OCI-LY7 (cell line): ENCODE results near the gene SPRR2G. TPM values are rescaled to one million over a fixed set of nuclear protein-coding genes. Genes with fewer than 3 reads are reported as not detected.
"Not testable (repeated sequence)": the region's sequence is repeated elsewhere in the genome, so short reads cannot be mapped to it uniquely, and the experiment has no call there.

Experiments used
- BruUV-seq: library from RNA; stranded (reverse); fragments of 400-500 nt; replicated peaks from 2 replicates; lab custom pipeline; 2021; lab: Mats Ljungman, UMichigan
- CTCF ChIA-PET: fragments of 300-600 bp; sonication (Branson Sonifier 250); formaldehyde crosslinking; loops from one replicate; lab custom pipeline; 2022; ENCODE audit warnings: antibody characterized with exemption; ENCODE audit not compliant: unreplicated experiment; lab: Charles Lee
- POLR2A ChIA-PET: fragments of 300-600 bp; sonication (Branson Sonifier 250); formaldehyde crosslinking; loops from one replicate; lab custom pipeline; 2022; ENCODE audit warnings: antibody characterized with exemption; lab: Charles Lee
- DNase-seq: peaks from one replicate; pipeline ENCODE4 v3.0.0-alpha.2; 2015; ENCODE audit warnings: low spot score
- H2AFZ ChIP-seq: fragments of 200-600 bp; sonication (generic), shearing (Covaris generic); 2 replicates; pipeline ENCODE4 v1.6.1; 2014; ENCODE audit warnings: mild to moderate bottlenecking, antibody characterized with exemption, low read length, moderate library complexity
- H3K27ac ChIP-seq: fragments of 200-600 bp; sonication (generic); 2 replicates; pipeline ENCODE4 v1.5.1; 2014; ENCODE audit warnings: mixed run types, low read depth, mild to moderate bottlenecking, moderate library complexity, low read length, inconsistent platforms; ENCODE audit not compliant: poor library complexity, severe bottlenecking
- H3K36me3 ChIP-seq: fragments of 200-600 bp; sonication (generic); 2 replicates; pipeline ENCODE4 v1.6.1; 2014; ENCODE audit warnings: mild to moderate bottlenecking, antibody characterized with exemption, low read length, moderate library complexity, mixed read lengths; ENCODE audit not compliant: insufficient read depth
- H3K4me1 ChIP-seq: fragments of 200-600 bp; sonication (generic); 2 replicates; pipeline ENCODE4 v1.5.1; 2014; ENCODE audit warnings: mild to moderate bottlenecking, low read length; ENCODE audit not compliant: insufficient read depth, poor library complexity, severe bottlenecking
- H3K4me2 ChIP-seq: fragments of 200-600 bp; sonication (generic); 2 replicates; pipeline ENCODE4 v1.6.1; 2014; ENCODE audit warnings: mild to moderate bottlenecking, low read length
- H3K4me3 ChIP-seq: fragments of 200-600 bp; sonication (generic); 2 replicates; pipeline ENCODE4 v1.5.1; 2014; ENCODE audit warnings: mild to moderate bottlenecking, low read depth, low read length; ENCODE audit not compliant: poor library complexity, severe bottlenecking
- H3K79me2 ChIP-seq: fragments of 200-600 bp; sonication (generic); 2 replicates; pipeline ENCODE4 v1.6.1; 2016; ENCODE audit warnings: low read depth, mild to moderate bottlenecking, low read length, moderate library complexity, mixed read lengths; ENCODE audit not compliant: insufficient read depth
- H3K9me2 ChIP-seq: fragments of 200-600 bp; sonication (generic); 2 replicates; pipeline ENCODE4 v1.6.1; 2016; ENCODE audit warnings: mild to moderate bottlenecking, low read length, mixed read lengths; ENCODE audit not compliant: insufficient read depth
- H3K9me3 ChIP-seq: fragments of 200-600 bp; sonication (generic); 2 replicates; pipeline ENCODE4 v1.6.1; 2014; ENCODE audit warnings: mild to moderate bottlenecking, mixed run types, low read length, mixed read lengths
- H4K20me1 ChIP-seq: fragments of 200-600 bp; sonication (generic); 2 replicates; pipeline ENCODE4 v1.6.1; 2014; ENCODE audit warnings: mild to moderate bottlenecking, antibody characterized with exemption, low read length, moderate library complexity, mixed read lengths; ENCODE audit not compliant: insufficient read depth
- EZH2phosphoT487 ChIP-seq: fragments of 200-600 bp; sonication (generic); IDR thresholded peaks from 2 replicates; pipeline ENCODE4 v1.6.1; 2018; ENCODE audit warnings: low read depth, borderline replicate concordance, mild to moderate bottlenecking, mixed run types, antibody characterized with exemption, low read length, moderate library complexity, mixed read lengths
- intact Hi-C: fragments of 100-400 bp; cut with micrococcal nuclease; formaldehyde crosslinking; loops from one replicate; pipeline ENCODE4 v1.10.0; 2022; ENCODE audit not compliant: unreplicated experiment
- total RNA-seq, 2 experiments: library from RNA; depleted of rRNA in 1 of 2; stranded (reverse); fragments of >200 nt in 1 of 2; shearing (Covaris generic) in 1 of 2; gene quantifications; 2 replicates each; pipeline ENCODE4 v1.2.3, GENCODE V29; 2014 to 2022
- TF ChIP-seq, protein P1 (sequence below): fragments of 200-600 bp; sonication (generic); conservative IDR thresholded peaks from 2 replicates; pipeline ENCODE4 v1.5.1; 2014; ENCODE audit warnings: mild to moderate bottlenecking, antibody characterized with exemption, low read length, moderate library complexity, mixed read lengths

The SPRR2G gene
- total RNA-seq, 2 experiments from 2014 or later: not detected

DNA sequence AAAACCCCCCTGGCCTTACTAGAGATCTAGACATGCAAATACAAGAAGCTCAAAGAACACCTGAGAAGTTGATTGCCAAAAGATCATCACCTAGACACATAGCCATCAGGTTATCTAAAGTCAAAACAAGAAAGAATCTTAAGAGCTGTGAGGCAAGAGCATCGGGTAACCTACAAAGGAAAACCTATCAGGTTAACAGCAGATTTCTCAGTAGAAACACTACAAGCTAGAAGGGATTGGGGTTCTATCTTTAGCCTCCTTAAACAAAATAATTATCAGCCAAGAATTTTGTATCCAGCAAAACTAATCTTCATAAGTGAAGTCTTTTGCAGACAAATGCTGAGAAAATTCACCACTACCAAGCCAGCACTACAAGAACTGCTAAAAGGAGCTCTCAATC, 25.2 kb downstream of the SPRR2G start:
- no TSS peak for BruUV-seq
- no peak overlapping the region for H3K27ac ChIP-seq
- CTCF ChIA-PET: no interaction called here
- H2AFZ ChIP-seq: no peak overlapping the region
- no peaks in the 10 kb centered on the region for H3K4me1 ChIP-seq
- H3K79me2 ChIP-seq: no peaks in the 10 kb centered on the region
- no peak for TF ChIP-seq EZH2phosphoT487
- TF ChIP-seq, protein P1, sequence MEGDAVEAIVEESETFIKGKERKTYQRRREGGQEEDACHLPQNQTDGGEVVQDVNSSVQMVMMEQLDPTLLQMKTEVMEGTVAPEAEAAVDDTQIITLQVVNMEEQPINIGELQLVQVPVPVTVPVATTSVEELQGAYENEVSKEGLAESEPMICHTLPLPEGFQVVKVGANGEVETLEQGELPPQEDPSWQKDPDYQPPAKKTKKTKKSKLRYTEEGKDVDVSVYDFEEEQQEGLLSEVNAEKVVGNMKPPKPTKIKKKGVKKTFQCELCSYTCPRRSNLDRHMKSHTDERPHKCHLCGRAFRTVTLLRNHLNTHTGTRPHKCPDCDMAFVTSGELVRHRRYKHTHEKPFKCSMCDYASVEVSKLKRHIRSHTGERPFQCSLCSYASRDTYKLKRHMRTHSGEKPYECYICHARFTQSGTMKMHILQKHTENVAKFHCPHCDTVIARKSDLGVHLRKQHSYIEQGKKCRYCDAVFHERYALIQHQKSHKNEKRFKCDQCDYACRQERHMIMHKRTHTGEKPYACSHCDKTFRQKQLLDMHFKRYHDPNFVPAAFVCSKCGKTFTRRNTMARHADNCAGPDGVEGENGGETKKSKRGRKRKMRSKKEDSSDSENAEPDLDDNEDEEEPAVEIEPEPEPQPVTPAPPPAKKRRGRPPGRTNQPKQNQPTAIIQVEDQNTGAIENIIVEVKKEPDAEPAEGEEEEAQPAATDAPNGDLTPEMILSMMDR: no peak
- no peak overlapping the region for H3K4me2 ChIP-seq
- intact Hi-C loops: no loop called here
- H3K9me2 ChIP-seq: no peaks in the 10 kb centered on the region
- POLR2A ChIA-PET: no interaction called here
- no peaks in the 10 kb centered on the region for H4K20me1 ChIP-seq
- no peaks in the 10 kb centered on the region for H3K9me3 ChIP-seq
- DNase-seq: no peak
- no peaks in the 10 kb centered on the region for H3K36me3 ChIP-seq
- no peak overlapping the region for H3K4me3 ChIP-seq

DNA sequence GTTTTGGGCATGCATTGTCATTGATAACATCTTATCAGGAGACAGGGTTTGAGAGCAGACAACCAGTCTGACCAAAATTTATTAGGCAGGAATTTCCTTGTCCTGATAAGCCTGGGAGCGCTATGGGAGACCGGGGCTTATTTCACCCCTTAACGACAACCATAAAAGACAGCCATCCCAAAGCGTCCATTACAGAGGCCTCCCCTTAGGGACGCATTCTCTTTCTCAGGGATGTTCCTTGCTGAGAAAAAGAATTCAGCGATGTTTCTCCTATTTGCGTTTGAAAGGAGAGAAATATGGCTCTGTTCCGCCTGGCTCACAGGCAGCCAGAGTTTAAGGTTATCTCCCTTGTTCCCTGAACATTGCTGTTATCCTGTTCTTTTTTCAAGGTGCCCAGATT, 26.9 kb downstream of the SPRR2G start:
- H3K9me3 ChIP-seq, H3K4me1 ChIP-seq, H3K27ac ChIP-seq, intact Hi-C loops, H3K9me2 ChIP-seq, POLR2A ChIA-PET, H3K36me3 ChIP-seq, H3K4me3 ChIP-seq, H3K79me2 ChIP-seq, DNase-seq, BruUV-seq, H3K4me2 ChIP-seq, H4K20me1 ChIP-seq, CTCF ChIA-PET, H2AFZ ChIP-seq: not testable (repeated sequence)

DNA sequence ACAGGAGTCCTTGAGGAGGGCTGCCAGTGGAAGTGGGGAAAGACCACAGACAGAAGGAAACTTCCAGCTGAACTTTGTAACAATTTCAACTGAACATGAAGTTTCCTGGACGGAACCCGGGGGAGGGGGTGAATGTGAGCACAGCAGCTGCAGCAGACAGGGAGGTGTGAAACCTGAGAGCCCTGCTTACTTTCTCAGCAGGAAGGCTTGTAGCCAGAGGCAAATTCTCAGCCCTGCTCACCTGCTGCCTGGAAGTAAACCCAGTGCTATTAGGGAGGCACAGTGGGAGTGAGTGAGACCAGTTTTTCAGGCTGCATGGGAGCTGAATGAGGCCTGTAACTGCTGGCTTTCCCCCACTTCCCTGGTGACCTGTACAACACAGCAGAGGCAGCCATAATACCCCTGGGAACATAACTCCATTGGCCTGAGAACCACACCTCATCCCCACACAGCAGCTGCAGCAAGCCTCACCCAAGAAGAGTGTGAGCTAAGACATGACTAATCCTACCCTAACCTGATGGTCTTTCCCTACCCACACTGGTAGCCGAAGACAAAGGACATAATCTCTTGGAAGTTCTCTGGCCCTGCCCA, 27.8 kb downstream of the SPRR2G start:
- no peaks in the 10 kb centered on the region for H4K20me1 ChIP-seq
- no peak overlapping the region for H3K27ac ChIP-seq
- no peaks in the 10 kb centered on the region for H3K9me2 ChIP-seq
- no peaks in the 10 kb centered on the region for H3K36me3 ChIP-seq
- ChIA-PET POLR2A (no interaction called here), CTCF (no interaction called here)
- H3K4me1 ChIP-seq: no peaks in the 10 kb centered on the region
- no peak for DNase-seq
- no peak overlapping the region for H3K4me2 ChIP-seq
- H3K79me2 ChIP-seq: no peaks in the 10 kb centered on the region
- H2AFZ ChIP-seq: no peak overlapping the region
- intact Hi-C loops: no loop called here
- H3K4me3 ChIP-seq: no peak overlapping the region
- no TSS peak for BruUV-seq
- H3K9me3 ChIP-seq: no peaks in the 10 kb centered on the region
- TF ChIP-seq, protein P1: no peak
- TF ChIP-seq EZH2phosphoT487: no peak
